ENCODE results near the gene SPIN1.

Gene SPIN1

GRCh38 chr9:88524911-88525310, 136.7 kb downstream of the SPIN1 start:
- DNase-seq = no peak
- in situ Hi-C loops (cut with MboI; ENCODE audit: low pct_unique_long_range_greater_than_20kb, low sequenced_read_pairs) = no loop called here

GRCh38 chr9:88527618-88528017, 139.4 kb downstream of the SPIN1 start:
- in situ Hi-C loops (cut with MboI; ENCODE audit: low pct_unique_long_range_greater_than_20kb, low sequenced_read_pairs) = no loop called here
- DNase-seq = no peak
